ENCODE data around the gene GHSR.

The GHSR gene

GRCh38 chr3:172438186-172438585 lies 10.1 kb downstream of the GHSR start:
- 44% methylated on average over 2 of the region's 4 CpGs for WGBS (ENCODE audit: insufficient coverage)
- POLR2A ChIA-PET: no interaction called here
- H3K9me3 ChIP-seq (ENCODE audit: control extremely low read depth in 1 of 5, control insufficient read depth in 4 of 5, insufficient read depth in 2 of 5, low read depth in 1 of 5, low read length in 4 of 5): peaks cover 0 to 3% (median 0%) of the 10 kb centered on the region in 5 experiments
- H3K36me3 ChIP-seq (ENCODE audit: control insufficient read depth in 4 of 4, insufficient read depth in 4 of 4, low read length in 3 of 4): no peaks in the 10 kb centered on the region
- DNase-seq: no peak
- H3K4me3 ChIP-seq (ENCODE audit: control insufficient read depth in 1 of 7, extremely low read depth in 1 of 7, insufficient read depth in 4 of 7, low read depth in 2 of 7, low read length in 6 of 7): no peak overlapping the region
- no peak overlapping the region for H3K27ac ChIP-seq (ENCODE audit: insufficient read depth in 1 of 2, low read depth in 1 of 2, low read length in 2 of 2, poor library complexity in 1 of 2, severe bottlenecking in 2 of 2)
- CTCF ChIA-PET: no interaction called here
- no peaks in the 10 kb centered on the region for H3K4me1 ChIP-seq (ENCODE audit: control extremely low read depth in 1 of 4, control insufficient read depth in 4 of 4, insufficient read depth in 4 of 4, low read length in 3 of 4)
- peaks cover 0 to 2% (median 0%) of the 10 kb centered on the region in 5 experiments for H3K27me3 ChIP-seq (replicated peaks in 2 of 5; ENCODE audit: control insufficient read depth in 4 of 5, insufficient read depth in 5 of 5, low read length in 4 of 5)

DNA sequence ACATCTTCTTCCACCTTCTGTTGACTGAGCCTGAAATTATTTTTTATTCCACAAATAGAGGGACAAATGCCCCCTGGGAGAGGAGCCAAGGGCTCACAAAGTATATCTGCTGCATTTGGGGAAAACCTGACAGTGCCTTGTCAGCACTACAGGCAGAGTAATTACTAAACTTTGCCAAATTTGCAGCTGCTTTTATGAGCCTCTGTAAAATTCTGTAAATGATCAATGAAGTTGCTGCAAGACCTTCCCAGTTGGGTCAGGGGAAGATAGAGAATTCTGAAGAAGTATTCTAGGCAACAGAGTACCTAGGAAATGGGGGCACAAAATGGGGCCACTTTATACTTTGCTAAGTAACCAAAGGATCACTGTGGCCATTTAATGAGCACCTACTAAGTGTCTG lies 10.5 kb downstream of the GHSR start:
- H3K27me3 ChIP-seq (replicated peaks in 2 of 5; ENCODE audit: control insufficient read depth in 4 of 5, insufficient read depth in 5 of 5, low read length in 4 of 5): peaks cover 0 to 2% (median 0%) of the 10 kb centered on the region in 5 experiments

GRCh38 chr3:172415323-172415722 lies 32.9 kb downstream of the GHSR start:
- Histone ChIP-seq H3K4me3 (ENCODE audit: control insufficient read depth in 1 of 7, extremely low read depth in 1 of 7, insufficient read depth in 4 of 7, low read depth in 2 of 7, low read length in 6 of 7) (no peak overlapping the region), H3K9me3 (ENCODE audit: control extremely low read depth in 1 of 5, control insufficient read depth in 4 of 5, insufficient read depth in 2 of 5, low read depth in 1 of 5, low read length in 4 of 5) (peaks cover 0 to 7% (median 0%) of the 10 kb centered on the region in 5 experiments)
- CTCF ChIA-PET: interaction anchor here (1.3 kb wide), 1 partner anchor 39 kb away, joined by 3 read pairs; no protein-coding TSS in a partner anchor

More for the DNA sequence above, 10.5 kb downstream of the GHSR start:
- Histone ChIP-seq H3K27ac (ENCODE audit: insufficient read depth in 1 of 2, low read depth in 1 of 2, low read length in 2 of 2, poor library complexity in 1 of 2, severe bottlenecking in 2 of 2) (no peak overlapping the region), H3K9me3 (ENCODE audit: control extremely low read depth in 1 of 5, control insufficient read depth in 4 of 5, insufficient read depth in 2 of 5, low read depth in 1 of 5, low read length in 4 of 5) (peaks cover 0 to 7% (median 0%) of the 10 kb centered on the region in 5 experiments), H3K36me3 (ENCODE audit: control insufficient read depth in 4 of 4, insufficient read depth in 4 of 4, low read length in 3 of 4) (no peaks in the 10 kb centered on the region), H3K4me1 (ENCODE audit: control extremely low read depth in 1 of 4, control insufficient read depth in 4 of 4, insufficient read depth in 4 of 4, low read length in 3 of 4) (no peaks in the 10 kb centered on the region), H3K4me3 (ENCODE audit: control insufficient read depth in 1 of 7, extremely low read depth in 1 of 7, insufficient read depth in 4 of 7, low read depth in 2 of 7, low read length in 6 of 7) (no peak overlapping the region)
- ChIA-PET CTCF (no interaction called here), POLR2A (no interaction called here)
- no peak for DNase-seq

GRCh38 chr3:172411478-172411947 lies 36.7 kb downstream of the GHSR start:
- no peak overlapping the region for H3K4me3 ChIP-seq (ENCODE audit: control insufficient read depth in 1 of 7, extremely low read depth in 1 of 7, insufficient read depth in 4 of 7, low read depth in 2 of 7, low read length in 6 of 7)
- DNase-seq: no peak
- peaks cover 0 to 1% (median 0%) of the 10 kb centered on the region in 5 experiments for H3K9me3 ChIP-seq (ENCODE audit: control extremely low read depth in 1 of 5, control insufficient read depth in 4 of 5, insufficient read depth in 2 of 5, low read depth in 1 of 5, low read length in 4 of 5)
- no peak overlapping the region for H3K27ac ChIP-seq (ENCODE audit: insufficient read depth in 1 of 2, low read depth in 1 of 2, low read length in 2 of 2, poor library complexity in 1 of 2, severe bottlenecking in 2 of 2)
- no peaks in the 10 kb centered on the region for H3K36me3 ChIP-seq (ENCODE audit: control insufficient read depth in 4 of 4, insufficient read depth in 4 of 4, low read length in 3 of 4)
- H3K27me3 ChIP-seq (replicated peaks in 2 of 5; ENCODE audit: control insufficient read depth in 4 of 5, insufficient read depth in 5 of 5, low read length in 4 of 5): peaks cover 0 to 6% (median 0%) of the 10 kb centered on the region in 5 experiments
- CTCF ChIA-PET: no interaction called here
- 93% methylated on average over 2 of the region's 6 CpGs for WGBS (ENCODE audit: insufficient coverage)
- POLR2A ChIA-PET: no interaction called here
- H3K4me1 ChIP-seq (ENCODE audit: control extremely low read depth in 1 of 4, control insufficient read depth in 4 of 4, insufficient read depth in 4 of 4, low read length in 3 of 4): no peaks in the 10 kb centered on the region

More at GRCh38 chr3:172415323-172415722, 32.9 kb downstream of the GHSR start:
- H3K36me3 ChIP-seq (ENCODE audit: control insufficient read depth in 4 of 4, insufficient read depth in 4 of 4, low read length in 3 of 4): no peaks in the 10 kb centered on the region
- DNase-seq: peak in 2 of 3 donors; percentile 56 to 61
- H3K4me1 ChIP-seq (ENCODE audit: control extremely low read depth in 1 of 4, control insufficient read depth in 4 of 4, insufficient read depth in 4 of 4, low read length in 3 of 4): no peaks in the 10 kb centered on the region
- POLR2A ChIA-PET: no interaction called here
- no peak overlapping the region for H3K27ac ChIP-seq (ENCODE audit: insufficient read depth in 1 of 2, low read depth in 1 of 2, low read length in 2 of 2, poor library complexity in 1 of 2, severe bottlenecking in 2 of 2)
- WGBS (ENCODE audit: insufficient coverage): 53% methylated on average over 3 of the region's 5 CpGs
- peaks cover 0 to 6% (median 0%) of the 10 kb centered on the region in 5 experiments for H3K27me3 ChIP-seq (replicated peaks in 2 of 5; ENCODE audit: control insufficient read depth in 4 of 5, insufficient read depth in 5 of 5, low read length in 4 of 5)

DNA sequence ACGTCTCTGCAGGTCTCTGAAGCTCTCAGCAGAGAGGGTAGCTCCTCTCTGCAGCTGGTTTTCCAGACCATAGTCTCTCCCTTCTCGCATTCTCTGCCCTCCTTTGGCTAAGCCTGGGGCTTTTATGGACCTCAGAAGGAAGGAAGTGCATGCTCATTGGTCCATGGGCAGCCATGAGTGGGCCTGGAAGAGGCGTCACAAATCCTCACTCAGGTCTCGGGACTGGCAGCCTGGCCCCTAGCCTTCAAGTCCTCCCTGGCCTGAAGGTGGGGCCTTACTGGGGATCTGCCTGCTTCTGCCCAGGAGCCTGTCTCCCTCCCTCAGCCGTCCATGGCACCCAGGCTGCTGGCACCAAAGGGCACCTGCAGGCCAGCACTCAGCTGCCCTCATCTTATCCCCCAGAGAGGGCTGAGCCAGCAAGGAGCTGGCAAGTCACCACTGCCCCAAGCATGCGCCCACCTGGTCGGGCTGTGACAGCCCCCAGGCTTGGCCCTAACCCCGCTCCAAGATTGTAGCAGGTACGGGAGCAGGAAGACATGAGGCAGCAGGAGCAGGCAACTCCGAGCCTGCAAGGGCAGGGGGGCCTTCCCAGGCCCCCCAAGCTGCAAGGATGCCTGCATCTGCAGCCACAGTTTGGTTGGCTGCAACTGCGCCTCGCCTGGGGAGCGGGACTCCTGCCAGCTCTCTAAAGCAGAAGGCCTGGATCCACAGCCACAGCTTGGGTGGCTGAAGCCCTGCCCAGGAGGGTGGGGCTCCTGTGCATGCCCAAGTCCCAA lies 37.4 kb downstream of the GHSR start:
- WGBS (ENCODE audit: insufficient coverage): 94% methylated on average over 11 of the region's 13 CpGs
- H3K36me3 ChIP-seq (ENCODE audit: control insufficient read depth in 4 of 4, insufficient read depth in 4 of 4, low read length in 3 of 4): no peaks in the 10 kb centered on the region
- H3K9me3 ChIP-seq (ENCODE audit: control extremely low read depth in 1 of 5, control insufficient read depth in 4 of 5, insufficient read depth in 2 of 5, low read depth in 1 of 5, low read length in 4 of 5): peaks cover 0 to 1% (median 0%) of the 10 kb centered on the region in 5 experiments
- no peak for DNase-seq
- ChIA-PET CTCF (no interaction called here), POLR2A (interaction anchor here (0.6 kb wide), 1 partner anchor 25 kb away, joined by 3 read pairs; no protein-coding TSS in a partner anchor)
- no peaks in the 10 kb centered on the region for H3K4me1 ChIP-seq (ENCODE audit: control extremely low read depth in 1 of 4, control insufficient read depth in 4 of 4, insufficient read depth in 4 of 4, low read length in 3 of 4)
- no peak overlapping the region for H3K4me3 ChIP-seq (ENCODE audit: control insufficient read depth in 1 of 7, extremely low read depth in 1 of 7, insufficient read depth in 4 of 7, low read depth in 2 of 7, low read length in 6 of 7)
- peaks cover 0 to 6% (median 0%) of the 10 kb centered on the region in 5 experiments for H3K27me3 ChIP-seq (replicated peaks in 2 of 5; ENCODE audit: control insufficient read depth in 4 of 5, insufficient read depth in 5 of 5, low read length in 4 of 5)
- no peak overlapping the region for H3K27ac ChIP-seq (ENCODE audit: insufficient read depth in 1 of 2, low read depth in 1 of 2, low read length in 2 of 2, poor library complexity in 1 of 2, severe bottlenecking in 2 of 2)

DNA sequence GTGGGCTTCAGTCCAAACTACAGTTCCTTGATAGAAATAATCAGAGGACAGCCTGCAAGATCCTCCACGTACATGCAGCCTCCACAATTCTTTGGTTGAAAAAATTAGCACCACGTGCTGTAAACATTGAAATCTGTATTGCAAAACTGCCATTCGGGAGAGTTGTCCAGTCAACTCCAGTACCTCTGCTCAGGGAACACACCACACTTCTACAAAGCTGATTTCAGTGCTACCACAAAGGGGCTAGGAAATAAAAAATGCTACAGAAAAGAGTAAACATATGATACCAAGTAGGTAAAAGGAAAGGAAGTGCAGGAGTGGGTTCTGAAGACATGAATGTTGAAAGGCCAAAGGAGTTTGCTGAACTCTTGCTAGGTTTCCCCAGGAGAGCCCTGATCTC lies 40.4 kb downstream of the GHSR start:
- CTCF ChIA-PET: no interaction called here

DNA sequence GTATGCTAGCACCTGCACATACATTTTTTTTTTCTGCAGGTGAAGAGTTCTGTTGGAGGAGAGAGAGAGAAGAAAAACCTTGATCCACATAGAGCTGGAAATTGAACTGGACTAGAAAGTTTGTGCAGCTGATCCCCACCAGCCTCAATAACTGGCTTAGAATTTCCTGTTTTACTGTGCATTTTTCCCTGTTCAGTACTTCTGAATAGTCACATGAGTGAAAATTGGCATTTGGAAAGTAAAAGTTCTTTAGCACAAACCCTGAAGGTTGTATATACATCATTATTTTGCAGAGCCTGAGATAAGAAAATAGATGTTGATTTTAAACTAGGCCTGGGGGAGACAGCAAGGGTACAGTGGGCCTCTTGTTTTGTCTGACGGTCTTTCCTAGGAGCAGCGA lies 42.3 kb downstream of the GHSR start:
- Histone ChIP-seq H3K27ac (ENCODE audit: insufficient read depth in 1 of 2, low read depth in 1 of 2, low read length in 2 of 2, poor library complexity in 1 of 2, severe bottlenecking in 2 of 2) (no peak overlapping the region), H3K4me1 (ENCODE audit: control extremely low read depth in 1 of 4, control insufficient read depth in 4 of 4, insufficient read depth in 4 of 4, low read length in 3 of 4) (no peaks in the 10 kb centered on the region), H3K36me3 (ENCODE audit: control insufficient read depth in 4 of 4, insufficient read depth in 4 of 4, low read length in 3 of 4) (peaks cover 0 to 7% (median 3%) of the 10 kb centered on the region in 4 experiments), H3K27me3 (replicated peaks in 2 of 5; ENCODE audit: control insufficient read depth in 4 of 5, insufficient read depth in 5 of 5, low read length in 4 of 5) (no peaks in the 10 kb centered on the region), H3K9me3 (ENCODE audit: control extremely low read depth in 1 of 5, control insufficient read depth in 4 of 5, insufficient read depth in 2 of 5, low read depth in 1 of 5, low read length in 4 of 5) (no peaks in the 10 kb centered on the region), H3K4me3 (ENCODE audit: control insufficient read depth in 1 of 7, extremely low read depth in 1 of 7, insufficient read depth in 4 of 7, low read depth in 2 of 7, low read length in 6 of 7) (no peak overlapping the region)
- CTCF ChIA-PET: no interaction called here
- WGBS (ENCODE audit: insufficient coverage): 100% methylated on average over 1 of the region's 2 CpGs
- POLR2A ChIA-PET: no interaction called here
- DNase-seq: no peak

More for the DNA sequence above, 40.4 kb downstream of the GHSR start:
- POLR2A ChIA-PET: interaction anchor here (0.6 kb wide), 1 partner anchor 40 kb away, joined by 4 read pairs; no protein-coding TSS in a partner anchor
- Histone ChIP-seq H3K36me3 (ENCODE audit: control insufficient read depth in 4 of 4, insufficient read depth in 4 of 4, low read length in 3 of 4) (no peaks in the 10 kb centered on the region), H3K27me3 (replicated peaks in 2 of 5; ENCODE audit: control insufficient read depth in 4 of 5, insufficient read depth in 5 of 5, low read length in 4 of 5) (no peaks in the 10 kb centered on the region), H3K4me1 (ENCODE audit: control extremely low read depth in 1 of 4, control insufficient read depth in 4 of 4, insufficient read depth in 4 of 4, low read length in 3 of 4) (no peaks in the 10 kb centered on the region), H3K9me3 (ENCODE audit: control extremely low read depth in 1 of 5, control insufficient read depth in 4 of 5, insufficient read depth in 2 of 5, low read depth in 1 of 5, low read length in 4 of 5) (peaks cover 0 to 1% (median 0%) of the 10 kb centered on the region in 5 experiments), H3K27ac (ENCODE audit: insufficient read depth in 1 of 2, low read depth in 1 of 2, low read length in 2 of 2, poor library complexity in 1 of 2, severe bottlenecking in 2 of 2) (no peak overlapping the region), H3K4me3 (ENCODE audit: control insufficient read depth in 1 of 7, extremely low read depth in 1 of 7, insufficient read depth in 4 of 7, low read depth in 2 of 7, low read length in 6 of 7) (no peak overlapping the region)
- DNase-seq: no peak
- WGBS (ENCODE audit: insufficient coverage): 87% methylated on average over 2 of the region's 3 CpGs

All from common myeloid progenitor, CD34-positive (primary cell).